Bronchial epithelial cell (primary cell): ENCODE results near the gene NR1D1. TPM values are rescaled to one million over a fixed set of nuclear protein-coding genes. Genes with fewer than 3 reads are reported as not detected.

Experiments
- DNase-seq: peaks from one replicate; pipeline ENCODE4 v3.0.0-alpha.2; 2010; ENCODE audit warnings: low read depth
- FAIRE-seq: peaks from 2 replicates; lab custom pipeline; 2011; peaks lifted over from hg19 to GRCh38; lab: Jason Lieb, UNC
- H3K27me3 ChIP-seq: 2 replicates; pipeline ENCODE4 v1.5.1; 2011; ENCODE audit warnings: low read length; ENCODE audit not compliant: control insufficient read depth, insufficient read depth
- H3K36me3 ChIP-seq: 2 replicates; pipeline ENCODE4 v1.5.1; 2011; ENCODE audit warnings: low read length; ENCODE audit not compliant: control insufficient read depth, insufficient read depth
- H3K4me3 ChIP-seq: 2 replicates; pipeline ENCODE4 v1.5.1; 2011; ENCODE audit warnings: mild to moderate bottlenecking, low read depth, low read length, control low read depth
- total RNA-seq: library from RNA; depleted of rRNA; stranded (reverse); fragments of >200 nt; gene quantifications from 2 replicates; pipeline ENCODE4 v1.2.1, GENCODE V29; 2014
- TF ChIP-seq, protein P1 (sequence below): IDR thresholded peaks from 2 replicates; pipeline ENCODE4 v1.5.1; 2011; ENCODE audit warnings: mild to moderate bottlenecking, moderate library complexity, low read length, control low read depth, inconsistent platforms; ENCODE audit not compliant: insufficient read depth, severe bottlenecking

Gene NR1D1
- total RNA-seq, 1 donor from 2014 or later: 0.79 TPM

- H3K4me3 ChIP-seq: no peak overlapping the region
- H3K36me3 ChIP-seq: no peaks in the 10 kb centered on the region
- TF ChIP-seq, protein P1, sequence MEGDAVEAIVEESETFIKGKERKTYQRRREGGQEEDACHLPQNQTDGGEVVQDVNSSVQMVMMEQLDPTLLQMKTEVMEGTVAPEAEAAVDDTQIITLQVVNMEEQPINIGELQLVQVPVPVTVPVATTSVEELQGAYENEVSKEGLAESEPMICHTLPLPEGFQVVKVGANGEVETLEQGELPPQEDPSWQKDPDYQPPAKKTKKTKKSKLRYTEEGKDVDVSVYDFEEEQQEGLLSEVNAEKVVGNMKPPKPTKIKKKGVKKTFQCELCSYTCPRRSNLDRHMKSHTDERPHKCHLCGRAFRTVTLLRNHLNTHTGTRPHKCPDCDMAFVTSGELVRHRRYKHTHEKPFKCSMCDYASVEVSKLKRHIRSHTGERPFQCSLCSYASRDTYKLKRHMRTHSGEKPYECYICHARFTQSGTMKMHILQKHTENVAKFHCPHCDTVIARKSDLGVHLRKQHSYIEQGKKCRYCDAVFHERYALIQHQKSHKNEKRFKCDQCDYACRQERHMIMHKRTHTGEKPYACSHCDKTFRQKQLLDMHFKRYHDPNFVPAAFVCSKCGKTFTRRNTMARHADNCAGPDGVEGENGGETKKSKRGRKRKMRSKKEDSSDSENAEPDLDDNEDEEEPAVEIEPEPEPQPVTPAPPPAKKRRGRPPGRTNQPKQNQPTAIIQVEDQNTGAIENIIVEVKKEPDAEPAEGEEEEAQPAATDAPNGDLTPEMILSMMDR: no peak
- peaks cover 2% of the 10 kb centered on the region for H3K27me3 ChIP-seq
- FAIRE-seq (no peak), DNase-seq (no peak)
These were observed 40.5 kb downstream of the NR1D1 start for GRCh38 chr17:40059729-40060475.

DNA sequence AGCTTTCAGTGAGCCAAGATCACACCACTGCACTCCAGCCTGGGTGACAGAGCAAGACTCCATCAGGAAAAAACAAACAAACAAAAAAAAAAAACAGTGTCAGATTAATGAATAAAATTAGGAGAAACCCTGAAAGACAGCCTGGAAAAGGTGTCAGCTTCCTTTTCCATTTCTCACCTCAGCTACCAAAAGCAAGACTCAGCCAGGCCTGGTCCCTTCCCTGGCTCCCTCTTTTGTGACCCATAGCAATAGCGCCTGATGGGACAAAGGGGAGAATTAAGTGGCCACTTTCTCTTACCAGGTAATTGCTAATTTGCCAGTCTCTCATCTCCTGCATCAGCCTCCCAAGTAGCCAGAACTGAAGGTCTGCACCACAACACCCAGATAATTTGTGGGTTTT, 41.5 kb downstream of the NR1D1 start:
- DNase-seq: no peak
- H3K36me3 ChIP-seq: no peaks in the 10 kb centered on the region
- TF ChIP-seq, protein P1: no peak

DNA sequence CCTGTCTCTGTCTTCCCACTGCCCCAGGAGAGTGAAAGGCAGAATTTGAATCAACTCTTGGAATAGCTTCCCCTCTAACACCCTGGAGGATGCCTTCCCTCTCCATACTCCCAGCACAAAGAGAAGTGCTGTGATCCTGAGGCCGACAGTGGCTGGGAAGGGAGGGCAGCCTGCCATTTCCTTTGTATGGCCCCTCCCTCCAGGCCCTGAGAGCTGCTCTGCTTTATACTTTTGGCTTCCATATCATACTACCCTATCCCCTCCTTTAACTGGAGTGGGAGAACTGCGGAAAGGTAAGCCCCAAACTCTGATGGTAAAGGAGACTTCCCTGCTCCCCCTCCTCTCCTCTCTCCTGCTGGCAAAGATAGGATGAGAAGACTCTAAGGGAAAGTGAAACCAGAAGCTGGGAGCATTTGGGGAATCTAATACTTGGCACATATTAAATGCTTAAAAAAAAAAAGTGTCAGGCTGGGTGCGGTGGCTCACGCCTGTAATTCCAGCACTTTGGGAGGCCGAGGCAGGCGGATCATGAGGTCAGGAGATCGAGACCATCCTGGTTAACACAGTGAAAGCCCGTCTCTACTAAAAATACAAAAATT, 42.1 kb downstream of the NR1D1 start:
- Histone ChIP-seq H3K36me3 (no peaks in the 10 kb centered on the region), H3K27me3 (peaks cover 2% of the 10 kb centered on the region), H3K4me3 (no peak overlapping the region)
- no peak for FAIRE-seq
- DNase-seq: no peak
- TF ChIP-seq, protein P1: no peak

More for the DNA sequence above, 41.5 kb downstream of the NR1D1 start:
- H3K27me3 ChIP-seq: peaks cover 2% of the 10 kb centered on the region
- FAIRE-seq: no peak
- no peak overlapping the region for H3K4me3 ChIP-seq

GRCh38 chr17:40056379-40057015, 43.9 kb downstream of the NR1D1 start:
- DNase-seq (no peak), FAIRE-seq (no peak)
- H3K36me3 ChIP-seq: no peaks in the 10 kb centered on the region
- TF ChIP-seq, protein P1: no peak
- H3K27me3 ChIP-seq: no peaks in the 10 kb centered on the region
- H3K4me3 ChIP-seq: no peak overlapping the region

Other genes starting within 250 kb of the NR1D1 start
- under 0.01 TPM in 1 of 2 replicates, not detected in the other for gene IKZF3, start 236.3 kb downstream of the NR1D1 start, total RNA-seq
- gene ZPBP2, start 232.4 kb downstream of the NR1D1 start, total RNA-seq: not detected in 2 replicates
- gene GSDMB, start 182.0 kb downstream of the NR1D1 start, total RNA-seq: 5.8 and 6.1 TPM in 2 replicates
- gene ORMDL3, start 173.0 kb downstream of the NR1D1 start, total RNA-seq: 26.6 and 30.7 TPM in 2 replicates
- not detected in 2 replicates for gene LRRC3C, start 172.9 kb downstream of the NR1D1 start, total RNA-seq
- gene GSDMA, start 137.6 kb downstream of the NR1D1 start, total RNA-seq: 0.26 and 0.38 TPM in 2 replicates
- gene PSMD3, start 119.8 kb downstream of the NR1D1 start, total RNA-seq: 79.8 and 83.1 TPM in 2 replicates
- gene CSF3, start 85.1 kb downstream of the NR1D1 start, total RNA-seq: under 0.01 TPM in 1 of 2 replicates, not detected in the other
- 23.0 and 25.0 TPM in 2 replicates for gene MED24, start 46.2 kb downstream of the NR1D1 start, total RNA-seq
- 4.2 and 5.8 TPM in 2 replicates for gene THRA, start 37.6 kb downstream of the NR1D1 start, total RNA-seq
- 27.1 and 32.5 TPM in 2 replicates for gene MSL1, start 21.4 kb upstream of the NR1D1 start, total RNA-seq
- 14.7 and 15.3 TPM in 2 replicates for gene CASC3, start 39.9 kb upstream of the NR1D1 start, total RNA-seq
- gene RAPGEFL1, start 76.9 kb upstream of the NR1D1 start, total RNA-seq: 11.1 and 30.0 TPM in 2 replicates
- 6.3 and 8.8 TPM in 2 replicates for gene WIPF2, start 118.7 kb upstream of the NR1D1 start, total RNA-seq
- gene CDC6, start 187.3 kb upstream of the NR1D1 start, total RNA-seq: 3.4 and 4.6 TPM in 2 replicates
- 1.3 and 2.3 TPM in 2 replicates for gene RARA, start 208.6 kb upstream of the NR1D1 start, total RNA-seq